CD4-positive, alpha-beta T cell treated with Interleukin-2 at 100 ng/mL for 4 hours (primary cell): ENCODE measurements around the gene FAM216A.
A peak's percentile ranks its signal among the peaks of the same experiment; 100 is the strongest.
"Not testable (repeated sequence)": the region's sequence is repeated elsewhere in the genome, so short reads cannot be mapped to it uniquely, and the experiment has no call there.

Source experiments
- DNase-seq: peaks from one replicate; pipeline ENCODE4 v3.0.0-alpha.2; 2020; ENCODE audit warnings: low spot score

Gene FAM216A

DNA sequence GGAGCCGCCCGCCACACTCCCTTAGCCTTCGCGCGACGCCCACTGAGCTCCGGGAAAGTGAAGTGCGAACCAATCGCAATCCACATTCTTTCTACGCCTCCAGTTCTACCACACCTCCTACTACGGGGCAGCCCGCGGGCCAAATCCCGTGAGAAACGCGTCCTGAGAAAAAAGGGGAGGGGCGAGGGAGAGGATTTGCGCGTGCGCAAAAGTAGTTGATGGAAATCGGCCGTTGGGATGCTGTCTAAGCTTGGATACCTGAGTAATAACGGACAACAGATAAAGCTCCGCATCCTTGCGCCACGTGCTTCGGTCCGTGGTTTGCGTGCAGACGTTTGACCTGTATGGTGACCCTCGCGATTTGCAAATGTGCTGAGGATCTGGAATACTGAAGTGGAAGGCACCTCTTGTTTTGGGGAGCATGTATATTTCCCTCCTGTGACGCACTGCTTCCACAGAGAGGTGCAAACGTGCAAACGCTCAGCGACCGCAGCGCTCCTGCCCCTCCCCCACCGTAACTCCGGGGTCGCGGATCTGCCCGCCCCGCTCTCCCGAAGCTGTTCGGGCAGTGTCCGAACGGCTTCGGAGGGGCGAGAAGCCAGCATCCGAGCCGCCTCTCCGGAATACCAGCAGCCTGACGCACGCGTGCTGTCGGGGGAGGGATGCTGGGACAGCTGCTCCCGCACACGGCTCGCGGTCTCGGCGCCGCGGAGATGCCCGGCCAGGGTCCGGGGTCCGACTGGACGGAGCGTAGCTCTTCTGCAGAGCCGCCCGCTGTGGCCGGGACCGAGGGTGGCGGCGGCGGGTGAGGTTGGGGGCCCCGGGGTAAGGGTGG, at the start of gene FAM216A, which contains the start of gene GPN3:
Gene FAM216A (plus strand): TSS at position 632 of the 835 bp plus-strand sequence. CDS start 31 bp downstream, at position 663.
Gene GPN3 (minus strand): TSS at position 44 of the 835 bp plus-strand sequence. CDS start 54 bp downstream, outside the sequence.
- DNase-seq, result peak; percentile 98

GRCh38 chr12:110420644-110421043, 48.0 kb upstream of the FAM216A start:
- not testable (repeated sequence) for DNase-seq

DNA sequence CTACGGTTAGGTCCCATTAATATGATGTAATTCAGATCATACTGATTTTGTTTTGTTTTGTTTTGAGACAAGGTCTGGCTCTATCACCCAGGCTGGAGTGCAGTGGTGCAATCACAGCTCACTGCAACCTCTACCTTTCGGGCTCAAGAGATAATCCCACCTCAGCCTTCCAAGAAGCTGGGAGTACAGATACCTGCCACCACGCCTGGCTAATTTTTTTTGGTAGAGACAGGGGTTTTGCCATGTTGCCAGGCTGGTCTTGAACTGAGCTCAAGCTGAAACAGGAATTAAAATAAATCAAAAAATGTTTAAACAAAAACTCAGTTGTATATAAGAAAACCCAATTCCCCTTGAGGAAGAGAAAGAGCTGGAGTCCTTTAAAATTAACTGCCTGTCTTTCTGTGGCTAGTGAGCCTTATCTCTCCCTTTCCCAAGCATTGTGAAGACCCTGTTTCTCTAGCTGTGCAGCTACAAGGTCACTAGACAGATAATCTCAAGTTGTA, 47.4 kb upstream of the FAM216A start:
- DNase-seq, result no peak

DNA sequence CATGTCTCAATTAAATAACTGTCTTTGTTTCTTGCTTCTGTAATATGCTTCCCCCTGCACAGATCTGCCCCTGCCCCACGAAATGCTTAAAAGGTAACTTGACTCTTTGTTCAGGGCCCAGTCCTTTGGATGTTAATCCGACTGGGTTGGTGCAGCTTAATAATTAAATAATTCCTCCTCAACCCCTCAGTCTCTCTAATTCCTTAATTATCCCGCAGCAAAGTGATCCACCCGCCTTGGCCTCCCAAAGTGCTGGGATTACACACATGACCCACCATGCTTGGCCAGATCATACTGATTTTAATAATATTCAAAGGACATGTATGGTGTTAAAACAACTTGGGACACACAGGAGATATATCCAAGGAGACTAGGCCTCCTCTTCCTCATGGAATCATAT, 46.9 kb upstream of the FAM216A start:
- DNase-seq, result no peak

- DNase-seq, result no peak
Measured at GRCh38 chr12:110424237-110424636, 44.4 kb upstream of the FAM216A start.

DNA sequence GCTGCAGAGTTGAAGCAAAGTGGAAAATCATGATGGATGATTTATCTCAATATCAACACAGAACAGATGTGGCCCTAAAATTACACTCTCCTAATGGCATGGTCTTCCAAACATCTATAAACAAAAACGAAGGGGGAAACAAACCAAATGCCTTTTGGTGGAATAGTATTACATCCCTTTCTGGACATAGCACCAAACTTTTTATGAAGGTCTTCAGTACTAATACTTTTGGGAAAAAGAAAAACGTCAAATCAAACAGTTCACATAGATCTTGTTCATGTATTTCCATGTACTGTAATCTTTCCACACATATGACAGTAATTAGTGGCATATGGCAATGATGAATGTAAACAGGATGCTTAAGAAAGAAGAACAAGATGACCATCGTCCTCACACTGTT, 42.2 kb upstream of the FAM216A start:
- no peak for DNase-seq

DNA sequence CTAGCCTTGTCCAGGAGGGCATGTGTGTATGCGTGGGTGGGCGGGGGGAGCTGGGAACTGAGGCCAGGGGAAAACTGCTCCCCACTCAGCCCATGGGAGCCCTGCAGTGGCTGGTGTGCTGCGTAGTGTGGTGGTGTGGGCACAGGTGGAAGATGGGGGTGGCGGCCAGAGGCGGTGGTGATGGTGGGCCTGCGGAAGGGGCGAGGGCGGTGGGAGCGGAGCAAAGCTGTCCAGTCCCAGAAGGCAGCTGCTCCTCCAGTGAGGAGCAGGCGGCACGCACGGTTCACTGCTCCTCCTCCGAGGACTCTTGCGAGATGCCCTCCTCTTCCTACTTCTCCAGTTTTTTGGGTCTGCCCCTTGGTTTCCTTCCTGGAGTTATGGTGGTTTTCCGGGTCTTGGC, 39.0 kb upstream of the FAM216A start:
- DNase-seq, result not testable (repeated sequence)

- no peak for DNase-seq
Measured at GRCh38 chr12:110431957-110432587, 36.6 kb upstream of the FAM216A start.

DNA sequence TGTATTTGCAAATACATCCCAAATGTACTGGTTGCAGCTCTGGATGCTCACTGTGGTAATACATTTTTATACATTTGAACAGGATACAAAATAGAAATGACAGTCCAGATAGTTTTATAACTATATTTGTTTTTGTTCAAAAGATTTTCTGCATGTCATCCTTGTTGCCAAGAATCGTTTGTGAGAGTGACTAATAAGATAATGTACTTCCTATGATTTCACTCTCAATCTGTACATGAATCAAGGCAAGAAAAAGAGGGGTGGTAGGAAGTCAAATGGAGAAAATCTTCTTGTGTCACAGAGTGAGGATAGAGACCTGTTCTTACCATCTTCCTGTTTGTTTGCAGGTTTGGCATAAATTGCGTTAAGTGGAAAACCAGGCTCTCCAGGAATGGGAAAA, 32.4 kb upstream of the FAM216A start:
- no peak for DNase-seq

- no peak for DNase-seq
Measured at GRCh38 chr12:110444455-110444854, 24.2 kb upstream of the FAM216A start.

DNA sequence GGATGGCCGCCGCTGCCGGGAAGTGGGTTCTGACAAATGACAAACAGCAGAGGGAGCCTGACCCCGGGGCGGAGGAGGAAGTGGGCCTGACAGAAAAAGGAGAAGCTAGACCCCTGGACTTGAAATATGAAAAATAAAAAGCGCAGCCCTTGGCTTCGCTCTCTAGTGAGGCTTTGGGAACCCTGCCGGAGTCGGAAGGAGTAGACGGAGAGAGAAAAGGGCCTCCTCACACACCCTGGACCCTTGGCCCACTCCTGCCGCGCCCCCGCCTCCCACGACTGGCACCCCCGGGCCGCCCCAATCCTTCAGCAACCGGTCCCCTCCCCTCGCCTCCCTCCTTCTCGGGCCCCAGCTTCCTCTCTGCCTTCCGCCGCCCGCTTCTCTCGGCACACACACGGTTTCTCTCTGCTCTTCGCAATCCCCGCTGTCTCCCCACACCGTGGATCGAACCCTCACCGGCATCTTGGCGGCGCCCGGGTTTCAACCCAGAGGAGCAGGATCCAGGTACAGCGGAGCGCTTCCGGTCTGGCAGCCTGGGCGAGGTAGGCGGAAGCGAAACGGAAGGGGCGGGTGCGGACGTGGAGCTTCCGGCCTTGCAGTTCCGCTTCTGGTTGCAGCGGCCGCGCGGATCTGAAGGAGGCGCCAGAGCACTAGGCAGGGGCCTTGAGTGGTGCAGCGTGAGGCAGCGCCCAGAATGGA, 18.7 kb upstream of the FAM216A start, which contains the start of gene ARPC3:
Gene ARPC3 (minus strand): TSS at position 539 of the 699 bp plus-strand sequence. CDS start 77 bp downstream, at position 462.
- peak; percentile 94 for DNase-seq

DNA sequence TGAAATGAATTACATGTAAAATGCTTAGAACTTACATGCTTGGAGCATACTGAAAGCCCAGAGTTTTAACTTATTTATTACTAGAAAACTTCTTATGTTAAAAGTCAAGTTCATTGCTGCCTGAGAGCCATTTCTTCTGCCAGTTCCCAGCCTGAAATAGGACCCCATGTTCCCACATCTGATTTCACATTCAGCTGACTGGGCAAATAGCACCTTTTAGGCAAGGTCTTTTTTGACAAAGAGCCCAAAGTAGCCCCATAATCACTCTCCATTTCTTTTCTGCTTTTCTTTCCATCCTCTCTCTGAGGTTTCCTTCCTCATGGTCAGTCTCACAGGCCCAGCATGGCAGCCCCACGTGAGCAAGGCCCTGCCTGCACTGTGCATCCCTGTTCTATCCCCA, 17.4 kb upstream of the FAM216A start:
- no peak for DNase-seq

- no peak for DNase-seq
Measured at GRCh38 chr12:110453569-110454296, 14.9 kb upstream of the FAM216A start.

- DNase-seq, result no peak
Measured at GRCh38 chr12:110458756-110459155, 9.9 kb upstream of the FAM216A start.

GRCh38 chr12:110461189-110461588, 7.5 kb upstream of the FAM216A start:
- DNase-seq, result not testable (repeated sequence)

DNA sequence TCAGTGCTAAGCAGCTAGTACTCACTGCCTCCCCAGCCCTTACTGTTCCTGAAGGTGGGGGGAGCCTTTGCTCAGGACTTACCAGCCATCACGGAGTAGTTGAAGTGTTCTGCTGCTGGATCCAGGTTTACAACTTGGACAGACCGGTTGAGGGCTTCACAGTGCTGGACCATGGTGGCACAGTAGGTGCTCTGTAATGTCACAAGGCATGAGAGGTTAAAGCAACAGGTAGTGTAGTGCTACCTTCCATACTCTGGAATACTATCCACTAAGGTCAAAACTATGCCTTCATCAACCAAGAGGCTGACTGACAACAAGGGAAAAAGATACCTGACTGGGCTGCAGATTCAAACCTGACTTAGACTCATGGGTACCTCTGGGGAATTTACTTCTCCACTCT, 3.6 kb upstream of the FAM216A start:
- no peak for DNase-seq

GRCh38 chr12:110465765-110466164, 2.9 kb upstream of the FAM216A start:
- DNase-seq, result not testable (repeated sequence)

GRCh38 chr12:110466791-110467190, 1.9 kb upstream of the FAM216A start:
- DNase-seq, result no peak

- DNase-seq, result no peak
Measured at GRCh38 chr12:110467847-110468213, 815 bp upstream of the FAM216A start.

DNA sequence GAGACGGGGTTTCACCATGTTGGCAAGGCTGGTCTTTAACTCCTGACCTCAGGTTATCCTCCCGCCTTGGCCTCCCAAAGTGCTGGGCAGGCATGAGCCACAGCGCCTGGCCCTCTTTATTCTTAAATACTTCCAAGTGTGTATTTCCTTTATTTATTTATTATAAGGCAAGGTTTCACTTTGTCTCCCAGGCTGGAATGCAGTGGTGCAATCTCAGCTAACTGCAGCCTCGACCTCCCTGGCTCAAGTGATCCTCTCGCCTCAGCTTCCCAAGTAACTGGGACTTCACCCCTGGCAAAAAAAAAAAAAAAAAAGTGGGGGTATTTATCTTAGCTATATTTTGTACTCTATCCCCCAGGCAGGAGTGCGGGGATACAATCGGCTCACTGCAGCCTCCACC, 6.8 kb downstream of the FAM216A start:
- no peak for DNase-seq

DNA sequence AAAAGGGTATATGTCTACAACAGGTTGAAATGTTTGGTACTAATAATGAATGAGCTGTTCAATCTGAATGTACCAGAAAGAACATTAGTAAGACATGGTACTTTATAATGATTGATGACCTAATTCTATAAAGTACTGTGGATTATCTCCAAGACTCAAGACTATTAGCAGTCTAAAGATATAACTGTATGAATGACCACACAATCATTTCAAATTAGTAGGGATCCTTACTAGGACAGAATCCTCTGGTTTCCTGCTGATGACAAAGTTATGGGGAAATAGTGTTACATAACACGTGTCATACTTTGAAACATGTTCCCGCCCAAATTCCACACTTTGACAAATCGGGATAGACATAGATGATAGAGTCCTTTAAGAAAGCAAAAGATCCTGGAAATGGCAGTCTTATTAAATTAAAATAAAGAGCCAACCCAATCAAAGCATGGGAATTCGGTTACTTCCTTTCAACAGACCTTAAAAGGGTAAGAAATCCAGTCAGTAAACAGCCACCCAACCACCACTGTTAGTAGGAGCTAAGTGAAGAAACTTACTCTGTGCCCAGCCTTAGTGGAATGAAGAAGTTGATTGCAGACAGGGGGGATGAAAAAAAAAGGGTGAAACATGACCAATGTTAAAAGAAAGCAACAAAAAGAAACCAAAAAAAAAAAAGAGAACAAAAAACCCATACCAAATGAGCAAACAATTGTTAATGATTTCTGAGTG, 30.5 kb downstream of the FAM216A start:
- DNase-seq, result no peak
